HepG2 (cell line): ENCODE results near the gene CPED1. TPM values are rescaled to one million over a fixed set of nuclear protein-coding genes. Genes with fewer than 3 reads are reported as not detected.

Source experiments
- ATAC-seq: fragments of 200-7000 bp; cut with Tn5 transposase; 3 replicates; pipeline ENCODE4 v1.9.1; 2020; ENCODE audit warnings: mild to moderate bottlenecking, moderate library complexity
- BruUV-seq: library from RNA; stranded (reverse); fragments of 400-500 nt; replicated peaks from 2 replicates; lab custom pipeline; 2021; lab: Mats Ljungman, UMichigan
- CTCF ChIA-PET: fragments of 300-600 bp; formaldehyde crosslinking; extraction: SDS; loops from one replicate; lab custom pipeline; 2021; ENCODE audit warnings: low total read pairs, inconsistent platforms, low intra/inter-chr PET ratio; lab: Yijun Ruan, JAX
- POLR2A ChIA-PET: fragments of 350-600 bp; sonication (Branson Sonifier 250); formaldehyde crosslinking; loops from one replicate; lab custom pipeline; 2020; ENCODE audit warnings: antibody characterized with exemption, inconsistent platforms; lab: Yijun Ruan, JAX
- DNase-seq: peaks from one replicate; pipeline ENCODE4 v3.0.0-alpha.2; 2015; ENCODE audit warnings: low spot score
- FAIRE-seq: peaks from 3 replicates; lab custom pipeline; 2011; peaks lifted over from hg19 to GRCh38; lab: Jason Lieb, UNC
- H2AFZ ChIP-seq: one replicate; pipeline ENCODE4 v1.6.1; 2011; ENCODE audit warnings: low read length, inconsistent platforms
- H3K27ac ChIP-seq: fragments of 300-600 bp; 3 replicates; pipeline ENCODE4 v1.8.0; 2011; ENCODE audit warnings: mixed run types, mild to moderate bottlenecking, mixed read lengths, low read length, inconsistent platforms; ENCODE audit not compliant: insufficient read depth; ENCODE audit errors: extremely low read length
- H3K27me3 ChIP-seq, 2 experiments: fragments of 200-600 bp in 1 of 2; 2 replicates in 1 of 2; 3 replicates in 1 of 2; pipeline versions ENCODE4 v1.6.0 to v1.8.0; 2011; ENCODE audit warnings: low read length in 2 of 2, mild to moderate bottlenecking in 2 of 2, moderate library complexity in 2 of 2, inconsistent platforms in 1 of 2; ENCODE audit not compliant: insufficient read depth in 2 of 2, control insufficient read depth in 1 of 2
- H3K36me3 ChIP-seq, 2 experiments: fragments of 200-600 bp in 1 of 2; replicated peaks in 1 of 2; 2 replicates in 1 of 2; 3 replicates in 1 of 2; pipeline versions ENCODE4 v1.5.1 to v1.8.0; 2011; ENCODE audit warnings: low read length in 2 of 2, inconsistent platforms in 1 of 2; ENCODE audit not compliant: insufficient read depth in 2 of 2, control insufficient read depth in 1 of 2
- H3K4me1 ChIP-seq: 2 replicates; pipeline ENCODE4 v1.5.1; 2012; ENCODE audit warnings: low read length, inconsistent platforms; ENCODE audit not compliant: insufficient read depth
- H3K4me2 ChIP-seq: 2 replicates; pipeline ENCODE4 v1.6.0; 2011; ENCODE audit warnings: low read depth, low read length, inconsistent platforms
- H3K4me3 ChIP-seq, 3 experiments: fragments of 200-600 bp in 1 of 3; sonication (generic), shearing (Covaris generic) in 1 of 3; replicated peaks in 1 of 3; 2 replicates each; pipeline ENCODE4 v1.5.1; 2011 to 2016; ENCODE audit warnings: low read length in 3 of 3, inconsistent platforms in 2 of 3, low read depth in 2 of 3, mild to moderate bottlenecking in 2 of 3, control low read depth in 1 of 3, mixed read lengths in 1 of 3; ENCODE audit not compliant: insufficient read depth in 1 of 3
- H3K79me2 ChIP-seq: one replicate; pipeline ENCODE4 v1.6.1; 2011; ENCODE audit warnings: low read length, inconsistent platforms; ENCODE audit not compliant: insufficient read depth
- H3K9ac ChIP-seq: 2 replicates; pipeline ENCODE4 v1.6.0; 2011; ENCODE audit warnings: mild to moderate bottlenecking, low read depth, low read length, inconsistent platforms; ENCODE audit not compliant: insufficient read depth
- H3K9me3 ChIP-seq: 2 replicates; pipeline ENCODE4 v1.5.1; 2012; ENCODE audit warnings: mild to moderate bottlenecking, low read length
- H4K20me1 ChIP-seq: 2 replicates; pipeline ENCODE4 v1.6.0; 2011; ENCODE audit warnings: inconsistent platforms, mild to moderate bottlenecking, low read length, moderate library complexity; ENCODE audit not compliant: insufficient read depth
- FOXC1 ChIP-seq: sonication (generic); formaldehyde crosslinking; IDR thresholded peaks from 2 replicates; pipeline ENCODE4 v1.8.0; 2022; ENCODE audit warnings: mild to moderate bottlenecking, missing genetic modification reagents, borderline replicate concordance
- FOXK2 ChIP-seq: fragments of 450-650 bp; IDR thresholded peaks from 2 replicates; pipeline ENCODE4 v1.6.1; 2016
- KDM5B ChIP-seq: sonication (generic); formaldehyde crosslinking; IDR thresholded peaks from 2 replicates; pipeline ENCODE4 v1.4.0; 2020; ENCODE audit warnings: missing genetic modification reagents, mild to moderate bottlenecking, borderline replicate concordance
- NFE2L1 ChIP-seq: sonication (generic); formaldehyde crosslinking; IDR thresholded peaks from 2 replicates; pipeline ENCODE4 v1.4.0; 2020; ENCODE audit warnings: missing genetic modification reagents, mild to moderate bottlenecking, borderline replicate concordance
- SRSF9 ChIP-seq: fragments of 200-400 bp; formaldehyde crosslinking; IDR thresholded peaks from 2 replicates; pipeline ENCODE4 v1.6.1; 2018; ENCODE audit warnings: borderline replicate concordance, mild to moderate bottlenecking, low read depth, low read length; ENCODE audit not compliant: insufficient read depth, poor library complexity, severe bottlenecking
- ZNF20 ChIP-seq: sonication (generic); formaldehyde crosslinking; IDR thresholded peaks from 2 replicates; pipeline ENCODE4 v1.4.0; 2020; ENCODE audit warnings: mild to moderate bottlenecking, moderate library complexity, missing genetic modification reagents
- ZNF780A ChIP-seq: sonication (generic); formaldehyde crosslinking; IDR thresholded peaks from 2 replicates; pipeline ENCODE4 v1.8.0; 2022; ENCODE audit warnings: mild to moderate bottlenecking, missing genetic modification reagents, moderate library complexity
- WGBS: methylation state at CpG from one replicate; pipeline ENCODE4 v1.1.6; 2017; ENCODE audit warnings: low lambda C conversion rate; 5-methylcytosine and 5-hydroxymethylcytosine counted together
- in situ Hi-C: cut with HindIII; loops from 2 replicates; pipeline ENCODE4 v1.10.0; 2017; ENCODE audit warnings: low pct_unique_long_range_greater_than_20kb; ENCODE audit not compliant: extremely low pct_ligation_motif_present
- intact Hi-C: fragments of 100-400 bp; cut with micrococcal nuclease; formaldehyde crosslinking; loops from one replicate; pipeline ENCODE4 v1.10.0; 2022; ENCODE audit not compliant: unreplicated experiment
- polyA plus RNA-seq, 8 experiments: library from polyadenylated mRNA; depleted of rRNA in 3 of 8; stranded (reverse) in 7 of 8; unstranded in 1 of 8; fragments of >200 nt; fragmentation: Illumina TruSeq in 4 of 8; extraction: Trizol in 4 of 8; gene quantifications; 2 replicates each; pipeline versions ENCODE4 v1.2.1 to v1.2.3, GENCODE V29; 2011 to 2016; ENCODE audit warnings: low read depth in 4 of 8, missing spikeins in 1 of 8, mixed read lengths in 1 of 8; ENCODE audit not compliant: insufficient read depth in 1 of 8
- total RNA-seq, 5 experiments: library from RNA; depleted of rRNA; stranded (reverse); fragments of >200 nt; fragmentation: Illumina TruSeq; extraction: Trizol; gene quantifications; 2 replicates each; pipeline ENCODE4 v1.2.3, GENCODE V29; 2016; ENCODE audit warnings: low read depth in 1 of 5
- TF ChIP-seq, protein P1 (sequence below): sonication (generic); formaldehyde crosslinking; IDR thresholded peaks from one replicate; pipeline ENCODE4 v1.5.1; 2020; ENCODE audit warnings: mild to moderate bottlenecking, missing genetic modification reagents; ENCODE audit errors: not compliant biosample characterization
- TF ChIP-seq, protein P2 (sequence below): sonication (generic); formaldehyde crosslinking; IDR thresholded peaks from 2 replicates; pipeline ENCODE4 v1.9.0; 2021; ENCODE audit warnings: mild to moderate bottlenecking, missing genetic modification reagents

CPED1 gene
- total and polyA plus RNA-seq, 2 of the 13 experiments (the other 11 are each of a cell fraction or from before 2014, with no cell fraction given): 11.5 to 27.0 TPM

DNA sequence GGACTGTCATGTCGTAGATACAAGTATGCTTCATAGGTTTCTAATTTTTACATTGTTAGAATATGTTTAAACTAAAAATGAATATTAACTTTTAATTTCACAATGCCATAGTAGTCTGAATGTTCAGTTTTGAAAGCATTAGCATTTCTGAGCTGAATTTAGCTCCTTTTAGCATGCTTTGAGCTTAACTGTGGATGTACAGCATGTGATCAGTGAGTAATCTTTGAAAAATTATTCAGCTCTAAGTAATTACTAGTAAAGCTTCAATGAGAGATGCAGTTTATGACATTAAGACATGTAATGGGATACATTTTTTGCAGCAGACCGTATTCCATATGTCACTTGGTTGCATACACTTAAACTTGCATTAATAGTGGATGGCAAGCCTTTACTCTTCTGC, 226.1 kb downstream of the CPED1 start (continued):
- TF ChIP-seq SRSF9 (no peak), ZNF780A (CRISPR knock-in tag) (no peak), FOXC1 (no peak)
- TF ChIP-seq, protein P1, sequence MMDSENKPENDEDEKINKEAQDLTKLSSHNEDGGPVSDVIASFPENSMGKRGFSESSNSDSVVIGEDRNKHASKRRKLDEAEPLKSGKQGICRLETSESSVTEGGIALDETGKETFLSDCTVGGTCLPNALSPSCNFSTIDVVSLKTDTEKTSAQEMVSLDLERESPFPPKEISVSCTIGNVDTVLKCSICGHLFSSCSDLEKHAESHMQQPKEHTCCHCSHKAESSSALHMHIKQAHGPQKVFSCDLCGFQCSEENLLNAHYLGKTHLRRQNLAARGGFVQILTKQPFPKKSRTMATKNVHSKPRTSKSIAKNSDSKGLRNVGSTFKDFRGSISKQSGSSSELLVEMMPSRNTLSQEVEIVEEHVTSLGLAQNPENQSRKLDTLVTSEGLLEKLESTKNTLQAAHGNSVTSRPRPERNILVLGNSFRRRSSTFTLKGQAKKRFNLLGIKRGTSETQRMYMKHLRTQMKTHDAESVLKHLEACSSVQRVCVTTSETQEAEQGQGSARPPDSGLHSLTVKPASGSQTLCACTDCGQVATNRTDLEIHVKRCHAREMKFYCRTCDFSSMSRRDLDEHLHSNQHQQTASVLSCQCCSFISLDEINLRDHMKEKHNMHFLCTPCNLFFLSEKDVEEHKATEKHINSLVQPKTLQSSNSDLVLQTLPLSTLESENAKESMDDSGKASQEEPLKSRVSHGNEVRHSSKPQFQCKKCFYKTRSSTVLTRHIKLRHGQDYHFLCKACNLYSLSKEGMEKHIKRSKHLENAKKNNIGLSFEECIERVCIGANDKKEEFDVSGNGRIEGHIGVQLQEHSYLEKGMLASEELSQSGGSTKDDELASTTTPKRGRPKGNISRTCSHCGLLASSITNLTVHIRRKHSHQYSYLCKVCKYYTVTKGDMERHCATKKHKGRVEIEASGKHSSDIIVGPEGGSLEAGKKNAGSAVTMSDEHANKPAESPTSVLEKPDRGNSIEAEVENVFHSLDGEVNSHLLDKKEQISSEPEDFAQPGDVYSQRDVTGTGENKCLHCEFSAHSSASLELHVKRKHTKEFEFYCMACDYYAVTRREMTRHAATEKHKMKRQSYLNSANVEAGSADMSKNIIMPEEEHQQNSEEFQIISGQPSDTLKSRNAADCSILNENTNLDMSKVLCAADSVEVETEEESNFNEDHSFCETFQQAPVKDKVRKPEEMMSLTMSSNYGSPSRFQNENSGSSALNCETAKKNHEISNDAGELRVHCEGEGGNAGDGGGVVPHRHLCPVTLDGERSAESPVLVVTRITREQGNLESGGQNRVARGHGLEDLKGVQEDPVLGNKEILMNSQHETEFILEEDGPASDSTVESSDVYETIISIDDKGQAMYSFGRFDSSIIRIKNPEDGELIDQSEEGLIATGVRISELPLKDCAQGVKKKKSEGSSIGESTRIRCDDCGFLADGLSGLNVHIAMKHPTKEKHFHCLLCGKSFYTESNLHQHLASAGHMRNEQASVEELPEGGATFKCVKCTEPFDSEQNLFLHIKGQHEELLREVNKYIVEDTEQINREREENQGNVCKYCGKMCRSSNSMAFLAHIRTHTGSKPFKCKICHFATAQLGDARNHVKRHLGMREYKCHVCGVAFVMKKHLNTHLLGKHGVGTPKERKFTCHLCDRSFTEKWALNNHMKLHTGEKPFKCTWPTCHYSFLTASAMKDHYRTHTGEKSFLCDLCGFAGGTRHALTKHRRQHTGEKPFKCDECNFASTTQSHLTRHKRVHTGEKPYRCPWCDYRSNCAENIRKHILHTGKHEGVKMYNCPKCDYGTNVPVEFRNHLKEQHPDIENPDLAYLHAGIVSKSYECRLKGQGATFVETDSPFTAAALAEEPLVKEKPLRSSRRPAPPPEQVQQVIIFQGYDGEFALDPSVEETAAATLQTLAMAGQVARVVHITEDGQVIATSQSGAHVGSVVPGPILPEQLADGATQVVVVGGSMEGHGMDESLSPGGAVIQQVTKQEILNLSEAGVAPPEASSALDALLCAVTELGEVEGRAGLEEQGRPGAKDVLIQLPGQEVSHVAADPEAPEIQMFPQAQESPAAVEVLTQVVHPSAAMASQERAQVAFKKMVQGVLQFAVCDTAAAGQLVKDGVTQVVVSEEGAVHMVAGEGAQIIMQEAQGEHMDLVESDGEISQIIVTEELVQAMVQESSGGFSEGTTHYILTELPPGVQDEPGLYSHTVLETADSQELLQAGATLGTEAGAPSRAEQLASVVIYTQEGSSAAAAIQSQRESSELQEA (CRISPR knock-in tag): no peak

DNA sequence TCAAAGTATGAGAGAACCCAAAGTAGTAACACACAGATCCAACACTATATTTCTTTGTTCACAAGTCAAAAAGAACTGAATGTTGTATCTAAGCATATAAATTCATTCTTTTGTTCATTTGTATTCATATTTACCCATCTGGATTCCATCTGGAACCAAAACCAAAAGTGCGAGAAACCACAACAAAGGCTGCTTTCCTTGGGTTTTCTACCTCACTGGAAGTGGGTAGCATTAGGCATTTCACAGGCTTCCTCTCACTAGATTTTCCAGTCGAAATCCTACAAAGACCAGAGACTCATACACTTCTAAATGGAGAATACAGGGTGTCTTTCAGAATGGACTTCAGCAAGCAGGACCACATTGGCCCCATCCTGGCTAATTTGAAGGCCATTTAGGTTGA, 230.5 kb downstream of the CPED1 start:
- H3K79me2 ChIP-seq: no peaks in the 10 kb centered on the region
- H3K4me1 ChIP-seq: no peaks in the 10 kb centered on the region
- H3K27me3 ChIP-seq: no peaks in the 10 kb centered on the region
- H3K9ac ChIP-seq: no peak overlapping the region
- H3K4me3 ChIP-seq: no peak overlapping the region
- H2AFZ ChIP-seq: no peak overlapping the region
- ChIA-PET CTCF (no interaction called here), POLR2A (no interaction called here)
- H4K20me1 ChIP-seq: no peaks in the 10 kb centered on the region
- FAIRE-seq (no peak), ATAC-seq (no peak), DNase-seq (no peak)
- no peak overlapping the region for H3K27ac ChIP-seq
- 62% methylated on average over 2 of the region's 2 CpGs for WGBS
- in situ Hi-C loops (no loop called here), intact Hi-C loops (no loop called here)
- H3K9me3 ChIP-seq: no peaks in the 10 kb centered on the region
- H3K4me2 ChIP-seq: no peak overlapping the region
- no peaks in the 10 kb centered on the region for H3K36me3 ChIP-seq
- BruUV-seq: no TSS peak
- TF ChIP-seq, protein P2, sequence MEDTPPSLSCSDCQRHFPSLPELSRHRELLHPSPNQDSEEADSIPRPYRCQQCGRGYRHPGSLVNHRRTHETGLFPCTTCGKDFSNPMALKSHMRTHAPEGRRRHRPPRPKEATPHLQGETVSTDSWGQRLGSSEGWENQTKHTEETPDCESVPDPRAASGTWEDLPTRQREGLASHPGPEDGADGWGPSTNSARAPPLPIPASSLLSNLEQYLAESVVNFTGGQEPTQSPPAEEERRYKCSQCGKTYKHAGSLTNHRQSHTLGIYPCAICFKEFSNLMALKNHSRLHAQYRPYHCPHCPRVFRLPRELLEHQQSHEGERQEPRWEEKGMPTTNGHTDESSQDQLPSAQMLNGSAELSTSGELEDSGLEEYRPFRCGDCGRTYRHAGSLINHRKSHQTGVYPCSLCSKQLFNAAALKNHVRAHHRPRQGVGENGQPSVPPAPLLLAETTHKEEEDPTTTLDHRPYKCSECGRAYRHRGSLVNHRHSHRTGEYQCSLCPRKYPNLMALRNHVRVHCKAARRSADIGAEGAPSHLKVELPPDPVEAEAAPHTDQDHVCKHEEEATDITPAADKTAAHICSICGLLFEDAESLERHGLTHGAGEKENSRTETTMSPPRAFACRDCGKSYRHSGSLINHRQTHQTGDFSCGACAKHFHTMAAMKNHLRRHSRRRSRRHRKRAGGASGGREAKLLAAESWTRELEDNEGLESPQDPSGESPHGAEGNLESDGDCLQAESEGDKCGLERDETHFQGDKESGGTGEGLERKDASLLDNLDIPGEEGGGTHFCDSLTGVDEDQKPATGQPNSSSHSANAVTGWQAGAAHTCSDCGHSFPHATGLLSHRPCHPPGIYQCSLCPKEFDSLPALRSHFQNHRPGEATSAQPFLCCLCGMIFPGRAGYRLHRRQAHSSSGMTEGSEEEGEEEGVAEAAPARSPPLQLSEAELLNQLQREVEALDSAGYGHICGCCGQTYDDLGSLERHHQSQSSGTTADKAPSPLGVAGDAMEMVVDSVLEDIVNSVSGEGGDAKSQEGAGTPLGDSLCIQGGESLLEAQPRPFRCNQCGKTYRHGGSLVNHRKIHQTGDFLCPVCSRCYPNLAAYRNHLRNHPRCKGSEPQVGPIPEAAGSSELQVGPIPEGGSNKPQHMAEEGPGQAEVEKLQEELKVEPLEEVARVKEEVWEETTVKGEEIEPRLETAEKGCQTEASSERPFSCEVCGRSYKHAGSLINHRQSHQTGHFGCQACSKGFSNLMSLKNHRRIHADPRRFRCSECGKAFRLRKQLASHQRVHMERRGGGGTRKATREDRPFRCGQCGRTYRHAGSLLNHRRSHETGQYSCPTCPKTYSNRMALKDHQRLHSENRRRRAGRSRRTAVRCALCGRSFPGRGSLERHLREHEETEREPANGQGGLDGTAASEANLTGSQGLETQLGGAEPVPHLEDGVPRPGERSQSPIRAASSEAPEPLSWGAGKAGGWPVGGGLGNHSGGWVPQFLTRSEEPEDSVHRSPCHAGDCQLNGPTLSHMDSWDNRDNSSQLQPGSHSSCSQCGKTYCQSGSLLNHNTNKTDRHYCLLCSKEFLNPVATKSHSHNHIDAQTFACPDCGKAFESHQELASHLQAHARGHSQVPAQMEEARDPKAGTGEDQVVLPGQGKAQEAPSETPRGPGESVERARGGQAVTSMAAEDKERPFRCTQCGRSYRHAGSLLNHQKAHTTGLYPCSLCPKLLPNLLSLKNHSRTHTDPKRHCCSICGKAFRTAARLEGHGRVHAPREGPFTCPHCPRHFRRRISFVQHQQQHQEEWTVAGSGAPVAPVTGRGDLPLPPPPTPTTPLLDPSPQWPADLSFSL (CRISPR knock-in tag): no peak
- TF ChIP-seq NFE2L1 (no peak), ZNF20 (CRISPR knock-in tag) (no peak), KDM5B (no peak), FOXK2 (no peak)
